SK-N-MC (cell line): ENCODE results near the gene ANXA2R.

Experiments
- EZH2 ChIP-seq: fragments of 200-600 bp; sonication (generic); IDR thresholded peaks from one replicate; pipeline ENCODE4 v1.6.1; 2017; ENCODE audit warnings: antibody characterized with exemption
- FOXP2 ChIP-seq: optimal IDR thresholded peaks from 2 replicates; pipeline ENCODE3; 2011; ENCODE audit warnings: mild to moderate bottlenecking, moderate library complexity; ENCODE audit not compliant: insufficient read depth; ENCODE audit errors: extremely low read length, control extremely low read depth

DNA sequence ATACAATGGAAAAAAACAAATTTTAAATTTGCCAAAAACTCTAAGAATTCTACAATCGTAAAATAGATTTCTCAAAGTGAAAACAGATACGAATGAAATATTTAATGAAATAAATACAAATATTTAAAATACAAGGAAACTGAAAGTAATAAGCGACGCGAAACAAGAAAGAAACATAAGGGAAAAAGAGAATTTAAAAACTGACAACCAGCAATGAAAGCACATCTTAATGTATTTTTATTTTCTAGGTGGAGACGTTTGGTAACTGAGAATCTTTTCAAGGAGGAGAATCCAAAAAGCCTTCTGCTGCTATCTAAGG is 1.0 kb downstream of the ANXA2R start:
- TF ChIP-seq EZH2 (no peak), FOXP2 (no peak)
